ENCODE data around the gene PNKP. TPM values are rescaled to one million over a fixed set of nuclear protein-coding genes. Genes with fewer than 3 reads are reported as not detected.

The PNKP gene
- total and polyA plus RNA-seq, 9 of the 15 experiments (the other 6 are each of a cell fraction or from before 2014, with no cell fraction given) = 2.8 to 85.4 (median 25.3) TPM

DNA sequence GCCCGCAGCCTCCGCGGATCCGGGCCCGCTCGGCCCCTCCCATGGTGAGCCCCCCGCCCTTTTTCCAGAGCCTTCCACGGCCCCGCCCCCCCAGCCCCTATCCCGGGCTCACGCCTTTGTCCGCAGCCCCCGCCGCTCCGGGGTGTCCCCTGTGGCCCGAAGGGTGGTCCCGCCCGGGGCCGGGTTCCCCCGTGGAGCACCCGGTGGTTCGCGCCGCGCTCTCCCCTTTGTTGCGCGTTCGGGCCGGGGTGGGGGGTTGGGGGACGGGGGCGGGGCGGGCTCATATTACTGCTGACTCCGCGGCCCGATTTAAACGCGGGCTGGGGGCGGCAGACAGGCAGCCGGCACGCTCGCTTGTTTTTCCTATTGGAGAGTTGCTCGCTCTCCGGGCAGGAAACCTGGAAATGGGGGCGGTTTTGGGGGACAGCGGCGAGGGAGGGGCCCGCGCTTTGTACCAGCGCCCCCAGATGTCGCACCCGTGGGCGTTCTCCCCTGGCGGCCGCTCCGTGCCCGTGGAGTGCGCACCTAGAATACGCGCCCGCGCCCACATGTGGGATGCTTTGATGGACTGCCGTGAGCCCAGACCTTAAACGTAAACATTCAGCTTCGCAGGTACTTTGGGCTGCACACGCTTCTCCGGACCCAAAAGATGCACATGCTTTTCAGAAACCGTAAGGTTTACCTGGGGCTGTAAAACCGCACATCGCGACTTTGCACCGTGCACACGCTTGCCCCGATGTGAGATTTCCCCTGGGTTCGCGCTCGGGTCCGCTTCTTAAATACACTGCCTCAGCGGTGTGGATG, 15.7 kb downstream of the PNKP start (continued):
- TF ChIP-seq SPI1 (IDR thresholded peaks at IDR 0.05; ENCODE audit: borderline replicate concordance, low read depth, low read length) (no peak), HEY1 (CRISPR knock-in tag; IDR thresholded peaks at IDR 0.05; ENCODE audit: borderline replicate concordance) (no peak), CXXC5 (CRISPR knock-in tag; IDR thresholded peaks at IDR 0.05) (peak; percentile 7; the same call in 1 of the 2 replicates), ARID4B (CRISPR knock-in tag; IDR thresholded peaks at IDR 0.05) (no peak), LEF1 (IDR thresholded peaks at IDR 0.05) (no peak), SRSF9 (IDR thresholded peaks at IDR 0.05; ENCODE audit: borderline replicate concordance, low read depth, low read length) (no peak), EGR1 (conservative IDR thresholded peaks at IDR 0.05) (peak; percentile 67), POLR3G (IDR thresholded peaks at IDR 0.05; ENCODE audit: extremely low read depth, insufficient read length, insufficient replicate concordance) (no peak), CREB1 (IDR thresholded peaks at IDR 0.05) (no peak), CREB1 (CRISPR knock-in tag; IDR thresholded peaks at IDR 0.05) (no peak), MXI1 (IDR thresholded peaks at IDR 0.05; ENCODE audit: low read depth, low read length) (no peak), NEUROD1 (IDR thresholded peaks at IDR 0.05; ENCODE audit: borderline replicate concordance, low read depth, low read length, partially characterized antibody) (no peak), PCBP1 (IDR thresholded peaks at IDR 0.05; ENCODE audit: low read depth, low read length, poor library complexity, severe bottlenecking) (no peak), PRMT5 (CRISPR knock-in tag; IDR thresholded peaks at IDR 0.05) (no peak), PTTG1 (tag; IDR thresholded peaks at IDR 0.05; ENCODE audit: low read depth) (no peak)
- TF ChIP-seq, protein P1, sequence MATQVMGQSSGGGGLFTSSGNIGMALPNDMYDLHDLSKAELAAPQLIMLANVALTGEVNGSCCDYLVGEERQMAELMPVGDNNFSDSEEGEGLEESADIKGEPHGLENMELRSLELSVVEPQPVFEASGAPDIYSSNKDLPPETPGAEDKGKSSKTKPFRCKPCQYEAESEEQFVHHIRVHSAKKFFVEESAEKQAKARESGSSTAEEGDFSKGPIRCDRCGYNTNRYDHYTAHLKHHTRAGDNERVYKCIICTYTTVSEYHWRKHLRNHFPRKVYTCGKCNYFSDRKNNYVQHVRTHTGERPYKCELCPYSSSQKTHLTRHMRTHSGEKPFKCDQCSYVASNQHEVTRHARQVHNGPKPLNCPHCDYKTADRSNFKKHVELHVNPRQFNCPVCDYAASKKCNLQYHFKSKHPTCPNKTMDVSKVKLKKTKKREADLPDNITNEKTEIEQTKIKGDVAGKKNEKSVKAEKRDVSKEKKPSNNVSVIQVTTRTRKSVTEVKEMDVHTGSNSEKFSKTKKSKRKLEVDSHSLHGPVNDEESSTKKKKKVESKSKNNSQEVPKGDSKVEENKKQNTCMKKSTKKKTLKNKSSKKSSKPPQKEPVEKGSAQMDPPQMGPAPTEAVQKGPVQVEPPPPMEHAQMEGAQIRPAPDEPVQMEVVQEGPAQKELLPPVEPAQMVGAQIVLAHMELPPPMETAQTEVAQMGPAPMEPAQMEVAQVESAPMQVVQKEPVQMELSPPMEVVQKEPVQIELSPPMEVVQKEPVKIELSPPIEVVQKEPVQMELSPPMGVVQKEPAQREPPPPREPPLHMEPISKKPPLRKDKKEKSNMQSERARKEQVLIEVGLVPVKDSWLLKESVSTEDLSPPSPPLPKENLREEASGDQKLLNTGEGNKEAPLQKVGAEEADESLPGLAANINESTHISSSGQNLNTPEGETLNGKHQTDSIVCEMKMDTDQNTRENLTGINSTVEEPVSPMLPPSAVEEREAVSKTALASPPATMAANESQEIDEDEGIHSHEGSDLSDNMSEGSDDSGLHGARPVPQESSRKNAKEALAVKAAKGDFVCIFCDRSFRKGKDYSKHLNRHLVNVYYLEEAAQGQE (IDR thresholded peaks at IDR 0.05; ENCODE audit: borderline replicate concordance) = no peak
- TF ChIP-seq, protein P1 (CRISPR knock-in tag; IDR thresholded peaks at IDR 0.05; ENCODE audit: low read depth) = no peak
